Measurements from ENCODE around the gene ZNF316.
A peak's percentile ranks its signal among the peaks of the same experiment; 100 is the strongest.

Gene ZNF316

DNA sequence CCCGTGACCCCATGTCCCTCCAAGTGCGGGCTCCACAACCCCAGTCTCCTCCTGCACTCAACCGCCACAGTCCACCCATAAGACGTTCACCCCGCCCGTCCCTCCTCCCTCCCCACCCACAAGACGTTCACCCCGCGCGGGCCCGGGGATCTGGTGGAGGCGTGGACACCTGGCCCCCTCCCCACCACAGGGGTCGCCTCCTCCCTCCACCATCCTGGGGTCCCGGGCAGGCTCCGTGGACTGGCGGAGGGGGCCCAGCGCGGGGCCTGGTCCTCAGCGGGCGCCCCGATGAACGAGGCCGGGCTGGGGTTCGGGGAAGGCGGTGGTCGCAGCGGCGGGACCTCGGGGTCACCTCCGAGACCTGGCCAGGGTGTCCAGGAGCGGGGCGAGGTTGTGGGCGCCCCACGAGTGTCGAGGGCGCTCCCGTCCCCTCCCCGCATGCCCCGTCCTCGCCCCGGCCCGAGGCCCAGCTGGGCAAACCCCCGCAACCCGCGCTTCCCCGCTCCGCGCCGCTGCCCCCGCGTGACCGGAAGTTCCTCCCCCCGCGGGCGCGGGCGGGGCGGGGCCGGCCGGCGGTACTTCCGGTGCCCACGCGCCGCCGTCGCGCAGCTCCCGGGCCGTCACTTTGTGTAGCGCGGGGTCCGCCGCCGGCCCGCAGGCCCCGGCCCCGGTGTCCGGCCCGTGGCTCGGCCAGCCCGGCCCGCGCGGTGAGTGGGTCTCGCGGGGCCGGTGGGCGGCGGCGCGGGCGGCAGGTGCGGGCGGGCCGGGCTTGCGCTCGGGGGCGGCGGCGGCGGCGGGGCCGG, at the start of gene ZNF316:
ZNF316 (plus strand) TSS at position 578 of the 803 bp plus-strand sequence. CDS start 5,092 bp downstream, outside the sequence.
- peak; percentile 65 for DNase-seq

- no peak for DNase-seq
These were observed 48.6 kb upstream of the ZNF316 start for GRCh38 chr7:6588566-6588965.

DNA sequence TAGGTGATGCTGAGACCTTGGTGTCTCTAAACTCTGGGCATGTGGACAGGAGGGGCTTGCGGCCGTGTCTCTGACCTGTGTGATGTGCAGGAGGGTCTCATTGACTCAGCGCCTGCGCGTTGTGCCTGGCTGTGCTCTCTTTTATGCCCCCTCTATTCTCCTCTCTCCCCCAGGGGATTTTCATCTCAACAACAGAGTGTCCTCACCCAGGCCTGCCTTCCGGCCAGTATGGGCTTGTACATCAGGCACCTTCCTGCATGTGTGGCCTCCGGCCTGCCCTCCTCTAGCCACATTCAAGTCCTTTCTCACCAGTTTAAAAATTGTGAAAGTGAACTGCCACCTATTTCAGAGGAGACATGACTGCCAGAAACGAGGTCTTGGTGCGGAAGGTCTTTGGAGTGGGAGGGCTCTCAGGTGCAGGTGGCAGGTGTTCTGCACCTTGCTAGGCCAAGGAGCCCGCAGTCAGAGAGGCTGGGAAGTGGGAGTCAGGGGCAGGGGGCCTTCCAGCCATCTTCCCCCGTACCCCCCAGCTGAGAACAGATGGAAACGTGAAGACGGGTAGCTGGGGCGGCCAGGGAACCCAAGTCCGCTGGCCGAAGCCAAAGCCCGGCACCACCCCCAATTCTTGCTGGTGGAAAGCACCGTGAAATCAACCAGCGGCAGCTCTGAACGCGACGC, 47.8 kb upstream of the ZNF316 start:
- no peak for DNase-seq

- DNase-seq = peak; percentile 83
These were observed 47.1 kb upstream of the ZNF316 start, which contains the start of gene INTS15 for GRCh38 chr7:6589829-6590644. TSS of gene INTS15 (plus strand) at chr7:6590021. CDS start at chr7:6590284, 263 bp downstream.

DNA sequence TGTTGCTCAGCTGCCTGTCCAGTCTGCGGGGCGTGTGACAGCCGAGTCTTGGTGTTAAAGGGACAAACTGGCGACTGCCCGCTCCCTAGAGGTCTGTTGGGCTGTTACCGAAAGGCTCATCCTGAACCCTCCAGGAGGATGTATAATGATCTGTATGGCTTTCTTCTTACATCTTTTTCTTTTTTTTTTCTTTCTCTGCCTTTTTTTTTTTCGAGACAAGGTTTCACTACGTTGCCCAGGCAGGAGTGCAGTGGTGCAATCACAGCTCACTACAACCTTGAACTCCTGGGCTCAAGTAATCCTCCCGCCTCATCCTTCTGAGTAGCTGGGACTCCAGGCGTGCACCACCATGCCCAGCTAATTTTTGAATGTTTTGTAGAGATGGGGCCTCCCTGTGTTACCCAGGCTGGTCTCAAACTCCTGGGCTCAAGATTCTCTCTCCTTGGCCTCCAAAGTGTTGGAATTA, 46.4 kb upstream of the ZNF316 start:
- no peak for DNase-seq

GRCh38 chr7:6600093-6600492, 37.0 kb upstream of the ZNF316 start:
- DNase-seq = no peak

DNA sequence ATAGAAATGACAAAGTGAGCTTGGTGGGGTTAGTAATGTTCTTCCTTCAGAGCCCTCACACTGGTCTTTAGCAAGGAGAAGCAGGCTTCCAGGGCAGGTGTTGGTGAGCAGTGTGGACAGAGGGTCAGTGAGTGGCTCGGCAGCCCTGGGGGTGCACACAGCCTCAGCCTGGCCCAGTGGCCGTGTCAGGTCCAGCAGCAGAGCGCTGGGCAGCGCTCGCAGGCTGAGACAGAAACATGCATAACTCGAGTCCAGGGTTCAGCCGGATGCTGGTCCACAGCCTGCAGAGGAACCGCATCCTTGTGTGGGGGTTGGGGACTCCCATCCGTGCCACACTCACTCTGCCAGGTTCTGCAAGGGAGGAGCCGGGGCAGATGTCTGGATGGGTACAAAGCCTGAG, 32.7 kb upstream of the ZNF316 start:
- no peak for DNase-seq

- no peak for DNase-seq
These were observed 30.1 kb upstream of the ZNF316 start for GRCh38 chr7:6606866-6607583.

GRCh38 chr7:6607651-6608051, 29.5 kb upstream of the ZNF316 start:
- no peak for DNase-seq

GRCh38 chr7:6608081-6608480, 29.0 kb upstream of the ZNF316 start:
- no peak for DNase-seq

DNA sequence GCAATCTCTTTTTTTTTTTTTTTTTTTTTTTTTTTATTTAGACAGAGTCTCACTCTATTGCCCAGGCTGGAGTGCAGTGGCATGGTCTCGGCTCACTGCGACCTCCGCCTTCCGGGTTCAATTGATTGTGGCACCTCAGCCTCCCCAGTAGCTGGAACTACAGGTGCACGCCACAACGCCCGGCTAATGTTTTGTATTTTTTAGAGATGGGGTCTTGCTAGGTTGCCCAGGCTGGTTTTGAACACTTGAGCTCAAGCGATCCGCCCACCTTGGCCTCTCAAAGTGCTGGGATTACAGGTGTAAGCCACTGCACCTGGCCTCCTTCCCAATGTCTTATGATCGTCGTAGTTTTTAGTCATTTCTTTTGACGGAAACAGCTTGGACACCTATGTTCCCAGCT, 28.3 kb upstream of the ZNF316 start:
- DNase-seq = no peak

- DNase-seq = no peak
These were observed 24.3 kb upstream of the ZNF316 start for GRCh38 chr7:6612819-6613218.

DNA sequence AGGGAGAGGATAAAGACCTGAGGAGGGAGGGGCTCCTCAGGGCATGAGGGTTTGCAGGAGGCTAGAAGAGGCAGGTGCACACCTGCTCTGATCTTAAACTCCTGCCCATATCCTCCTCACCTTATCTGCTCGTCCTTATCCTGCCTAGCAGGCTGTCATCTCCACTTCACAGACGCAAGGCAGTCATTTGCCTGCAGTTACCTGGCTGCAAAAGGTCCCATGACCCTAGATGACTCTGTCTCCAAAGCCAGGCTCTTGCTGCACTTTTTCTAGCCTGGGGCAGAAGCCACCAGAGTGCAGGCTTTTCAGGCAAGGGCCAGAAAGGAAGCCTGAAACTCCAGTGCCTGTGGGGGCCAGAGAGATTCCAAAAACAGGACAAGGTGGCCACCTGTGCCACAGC, 23.4 kb upstream of the ZNF316 start:
- DNase-seq = no peak

GRCh38 chr7:6614953-6615722, 22.0 kb upstream of the ZNF316 start, which contains the start of gene ZNF853:
TSS of gene ZNF853 (plus strand) at chr7:6615610. CDS start at chr7:6616175, 565 bp downstream.
- peak; percentile 13 for DNase-seq

GRCh38 chr7:6615723-6616555, 21.2 kb upstream of the ZNF316 start:
- DNase-seq = no peak

GRCh38 chr7:6616854-6617643, 20.1 kb upstream of the ZNF316 start:
- no peak for DNase-seq

GRCh38 chr7:6618621-6619020, 18.5 kb upstream of the ZNF316 start:
- DNase-seq = no peak

GRCh38 chr7:6619961-6620360, 17.2 kb upstream of the ZNF316 start:
- peak; percentile 10 for DNase-seq

DNA sequence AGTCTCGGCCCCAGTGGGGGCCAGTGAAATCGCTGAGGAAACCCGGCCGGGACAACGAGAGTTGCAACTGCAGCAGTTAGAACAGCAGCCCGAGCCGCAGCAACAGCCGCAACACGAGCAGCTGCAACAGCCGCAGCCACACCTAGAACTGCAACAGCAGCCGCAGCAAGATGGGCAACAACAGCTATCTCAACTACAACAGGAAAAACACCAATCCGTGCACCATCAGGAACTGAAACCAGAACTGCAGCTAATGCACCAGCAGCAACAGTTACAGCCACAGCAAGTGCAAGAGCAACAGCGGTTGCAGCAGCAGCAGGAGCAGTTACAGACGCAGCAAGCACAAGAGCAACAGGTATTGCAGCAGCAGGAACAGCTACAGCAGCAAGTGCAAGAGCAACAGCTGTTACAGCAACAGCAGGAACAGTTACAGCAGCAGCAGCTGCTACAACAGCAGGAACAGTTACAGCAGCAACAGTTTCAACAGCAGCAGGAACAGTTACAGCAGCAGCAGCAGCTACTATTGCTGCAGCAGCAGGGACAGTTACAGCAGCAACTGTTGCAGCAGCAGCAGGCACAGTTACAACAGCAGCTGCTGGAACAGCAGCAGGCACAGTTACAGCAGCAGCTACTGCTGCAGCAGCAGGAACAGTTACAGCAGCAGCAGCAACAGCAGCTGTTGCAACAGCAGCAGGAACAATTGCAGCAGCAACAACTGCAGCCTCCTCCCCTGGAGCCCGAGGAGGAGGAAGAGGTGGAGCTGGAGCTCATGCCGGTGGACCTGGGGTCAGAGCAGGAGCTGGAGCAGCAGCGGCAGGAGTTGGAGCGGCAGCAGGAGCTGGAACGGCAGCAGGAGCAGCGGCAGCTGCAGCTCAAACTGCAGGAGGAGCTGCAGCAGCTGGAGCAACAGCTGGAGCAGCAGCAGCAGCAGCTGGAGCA, 15.7 kb upstream of the ZNF316 start:
- DNase-seq = peak; percentile 27
